BLaER1 (cell line): Measurements from ENCODE around the gene SDC1.
"Not testable (repeated sequence)": the region's sequence is repeated elsewhere in the genome, so short reads cannot be mapped to it uniquely, and the experiment has no call there.

Experiments used
- H3K27ac ChIP-seq: shearing (Covaris generic); formaldehyde crosslinking; 2 replicates; pipeline ENCODE4 v1.8.1; 2022
- H3K27me3 ChIP-seq: shearing (Covaris generic); formaldehyde crosslinking; 2 replicates; pipeline ENCODE4 v1.8.1; 2022
- H3K36me3 ChIP-seq: shearing (Covaris generic); formaldehyde crosslinking; 2 replicates; pipeline ENCODE4 v1.8.1; 2022
- H3K4me1 ChIP-seq: shearing (Covaris generic); formaldehyde crosslinking; 2 replicates; pipeline ENCODE4 v1.8.1; 2022
- H3K4me2 ChIP-seq: shearing (Covaris generic); formaldehyde crosslinking; 2 replicates; pipeline ENCODE4 v1.8.1; 2022
- H3K4me3 ChIP-seq: shearing (Covaris generic); formaldehyde crosslinking; 2 replicates; pipeline ENCODE4 v1.8.1; 2022
- H3K9ac ChIP-seq: shearing (Covaris generic); formaldehyde crosslinking; 2 replicates; pipeline ENCODE4 v1.8.1; 2022
- H3K9me3 ChIP-seq: shearing (Covaris generic); formaldehyde crosslinking; 2 replicates; pipeline ENCODE4 v1.8.1; 2022
- H4K20me1 ChIP-seq: shearing (Covaris generic); formaldehyde crosslinking; 2 replicates; pipeline ENCODE4 v1.8.1; 2022
- Cebpa-rat ChIP-seq: shearing (Covaris generic); IDR thresholded peaks from 2 replicates; pipeline ENCODE4 v1.8.1; 2022

The SDC1 gene

GRCh38 chr2:20224716-20225293 is at the start of gene SDC1:
SDC1 (minus strand) TSS chr2:20225130; CDS start chr2:20224867, 263 bp downstream.
- H3K4me3 ChIP-seq: peak within 1 kb of the TSS; percentile 84
- no peak for TF ChIP-seq Cebpa-rat
- H3K9me3 ChIP-seq: no peaks in the 10 kb centered on the region
- peak within 1 kb of the TSS; percentile 90 for H3K27ac ChIP-seq
- H3K4me2 ChIP-seq: peak within 1 kb of the TSS; percentile 97
- H3K4me1 ChIP-seq: peaks cover 51% of the 10 kb centered on the region
- peak within 1 kb of the TSS; percentile 86 for H3K9ac ChIP-seq
- H4K20me1 ChIP-seq: peaks cover 22% of the 10 kb centered on the region; the same call in 1 of the 2 replicates
- H3K27me3 ChIP-seq: peaks cover 23% of the 10 kb centered on the region
- no peaks in the 10 kb centered on the region for H3K36me3 ChIP-seq

GRCh38 chr2:20273042-20273441 is 48.1 kb upstream of the SDC1 start:
- Histone ChIP-seq H3K4me2 (no peak overlapping the region), H3K9ac (no peak overlapping the region), H3K27me3 (no peaks in the 10 kb centered on the region), H3K27ac (no peak overlapping the region), H3K9me3 (no peaks in the 10 kb centered on the region), H3K36me3 (peaks cover 67% of the 10 kb centered on the region), H3K4me3 (no peak overlapping the region), H4K20me1 (peaks cover 58% of the 10 kb centered on the region), H3K4me1 (no peaks in the 10 kb centered on the region)
- no peak for TF ChIP-seq Cebpa-rat

- not testable (repeated sequence) for H3K4me1 ChIP-seq, H3K9ac ChIP-seq, H3K4me3 ChIP-seq, H3K9me3 ChIP-seq, H3K27ac ChIP-seq, H3K4me2 ChIP-seq, H3K27me3 ChIP-seq
- Histone ChIP-seq H3K36me3 (peaks cover 69% of the 10 kb centered on the region), H4K20me1 (peaks cover 37% of the 10 kb centered on the region)
Measured at GRCh38 chr2:20268317-20268716, 43.4 kb upstream of the SDC1 start.

GRCh38 chr2:20267529-20267928 is 42.6 kb upstream of the SDC1 start:
- H3K4me2 ChIP-seq: no peak overlapping the region
- TF ChIP-seq Cebpa-rat: no peak
- H3K9me3 ChIP-seq: no peaks in the 10 kb centered on the region
- H3K27me3 ChIP-seq: no peaks in the 10 kb centered on the region
- no peak overlapping the region for H3K27ac ChIP-seq
- no peak overlapping the region for H3K4me3 ChIP-seq
- no peak overlapping the region for H3K9ac ChIP-seq
- H3K4me1 ChIP-seq: no peaks in the 10 kb centered on the region
- peaks cover 38% of the 10 kb centered on the region for H4K20me1 ChIP-seq
- H3K36me3 ChIP-seq: peaks cover 70% of the 10 kb centered on the region

- peaks cover 76% of the 10 kb centered on the region for H3K36me3 ChIP-seq
- H4K20me1 ChIP-seq: peaks cover 30% of the 10 kb centered on the region
- no peak overlapping the region for H3K4me2 ChIP-seq
- no peak overlapping the region for H3K9ac ChIP-seq
- no peaks in the 10 kb centered on the region for H3K9me3 ChIP-seq
- H3K4me1 ChIP-seq: no peaks in the 10 kb centered on the region
- no peak for TF ChIP-seq Cebpa-rat
- no peak overlapping the region for H3K4me3 ChIP-seq
- H3K27me3 ChIP-seq: no peaks in the 10 kb centered on the region
- no peak overlapping the region for H3K27ac ChIP-seq
Measured at GRCh38 chr2:20264629-20265028, 39.7 kb upstream of the SDC1 start.

GRCh38 chr2:20257411-20257810 is 32.5 kb upstream of the SDC1 start:
- no peak overlapping the region for H3K4me2 ChIP-seq
- no peak overlapping the region for H3K27ac ChIP-seq
- H4K20me1 ChIP-seq: 0 out of 2 replicates have a peak, but pooled peaks cover 10% of the 10 kb centered on the region
- H3K36me3 ChIP-seq: peaks cover 85% of the 10 kb centered on the region
- TF ChIP-seq Cebpa-rat: no peak
- H3K9me3 ChIP-seq: no peaks in the 10 kb centered on the region
- no peaks in the 10 kb centered on the region for H3K27me3 ChIP-seq
- H3K9ac ChIP-seq: no peak overlapping the region
- H3K4me3 ChIP-seq: no peak overlapping the region
- no peaks in the 10 kb centered on the region for H3K4me1 ChIP-seq

GRCh38 chr2:20254731-20255130 is 29.8 kb upstream of the SDC1 start:
- Histone ChIP-seq H3K36me3 (peaks cover 86% of the 10 kb centered on the region), H4K20me1 (0 out of 2 replicates have a peak, but pooled peaks cover 6% of the 10 kb centered on the region), H3K4me1 (no peaks in the 10 kb centered on the region), H3K9me3 (no peaks in the 10 kb centered on the region), H3K4me2 (no peak overlapping the region), H3K27me3 (no peaks in the 10 kb centered on the region), H3K4me3 (no peak overlapping the region), H3K27ac (no peak overlapping the region), H3K9ac (no peak overlapping the region)
- TF ChIP-seq Cebpa-rat: no peak

- Histone ChIP-seq H3K9me3 (no peaks in the 10 kb centered on the region), H3K27ac (no peak overlapping the region), H3K9ac (no peak overlapping the region), H3K36me3 (peaks cover 97% of the 10 kb centered on the region), H3K27me3 (no peaks in the 10 kb centered on the region), H3K4me1 (no peaks in the 10 kb centered on the region), H4K20me1 (peaks cover 5% of the 10 kb centered on the region; the same call in 1 of the 2 replicates), H3K4me2 (no peak overlapping the region), H3K4me3 (no peak overlapping the region)
- no peak for TF ChIP-seq Cebpa-rat
Measured at GRCh38 chr2:20250436-20250835, 25.5 kb upstream of the SDC1 start.

- Histone ChIP-seq H3K36me3 (peaks cover 84% of the 10 kb centered on the region), H3K9ac (no peak overlapping the region), H3K4me3 (no peak overlapping the region), H3K27ac (no peak overlapping the region), H3K4me1 (no peaks in the 10 kb centered on the region), H3K9me3 (no peaks in the 10 kb centered on the region), H3K4me2 (no peak overlapping the region), H3K27me3 (no peaks in the 10 kb centered on the region), H4K20me1 (peaks cover 5% of the 10 kb centered on the region; the same call in 1 of the 2 replicates)
- TF ChIP-seq Cebpa-rat: no peak
Measured at GRCh38 chr2:20249170-20249569, 24.2 kb upstream of the SDC1 start.

- H3K9me3 ChIP-seq: no peaks in the 10 kb centered on the region
- no peaks in the 10 kb centered on the region for H3K4me1 ChIP-seq
- no peak overlapping the region for H3K4me2 ChIP-seq
- H3K27ac ChIP-seq: no peak overlapping the region
- H4K20me1 ChIP-seq: peaks cover 5% of the 10 kb centered on the region; the same call in 1 of the 2 replicates
- H3K4me3 ChIP-seq: no peak overlapping the region
- H3K36me3 ChIP-seq: peaks cover 64% of the 10 kb centered on the region
- TF ChIP-seq Cebpa-rat: no peak
- H3K27me3 ChIP-seq: no peaks in the 10 kb centered on the region
- no peak overlapping the region for H3K9ac ChIP-seq
Measured at GRCh38 chr2:20247084-20247483, 22.2 kb upstream of the SDC1 start.

GRCh38 chr2:20243637-20244036 is 18.7 kb upstream of the SDC1 start:
- not testable (repeated sequence) for H3K4me2 ChIP-seq, H3K4me3 ChIP-seq, H3K9me3 ChIP-seq, H3K4me1 ChIP-seq, H4K20me1 ChIP-seq, H3K9ac ChIP-seq, H3K27ac ChIP-seq, H3K27me3 ChIP-seq
- peaks cover 30% of the 10 kb centered on the region for H3K36me3 ChIP-seq
